ENCODE results near the gene KRT27.
"Not testable (repeated sequence)": the region's sequence is repeated elsewhere in the genome, so short reads cannot be mapped to it uniquely, and the experiment has no call there.

The KRT27 gene

GRCh38 chr17:40750391-40750790, 32.0 kb downstream of the KRT27 start:
- no peak for DNase-seq

GRCh38 chr17:40748666-40749065, 33.7 kb downstream of the KRT27 start:
- DNase-seq = not testable (repeated sequence)

- DNase-seq = no peak
Measured at GRCh38 chr17:40738553-40738952, 43.8 kb downstream of the KRT27 start.

- DNase-seq = no peak
Measured at GRCh38 chr17:40735016-40735415, 47.3 kb downstream of the KRT27 start.

DNA sequence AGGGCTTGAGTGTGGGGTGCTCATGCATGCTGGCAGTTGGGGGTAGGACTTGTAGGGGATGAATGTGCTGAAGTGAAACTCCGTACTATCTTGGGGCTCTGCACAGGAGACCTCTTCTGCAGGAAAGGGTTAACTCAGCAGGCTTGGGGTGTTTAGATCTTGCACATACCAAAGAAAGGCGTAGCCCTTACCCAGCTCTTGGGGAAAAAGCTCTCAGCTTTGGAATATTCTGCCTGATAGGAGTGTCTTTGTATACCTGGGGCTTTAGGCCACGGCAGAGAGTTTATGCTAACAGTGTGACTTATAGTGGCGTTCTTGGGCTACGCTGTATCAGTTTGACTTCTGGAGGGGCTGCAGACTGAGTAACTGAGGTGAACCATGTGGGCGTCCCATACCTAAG, 48.3 kb downstream of the KRT27 start:
- no peak for DNase-seq

GRCh38 chr17:40730970-40731369, 51.4 kb downstream of the KRT27 start:
- DNase-seq = no peak

GRCh38 chr17:40727447-40728231, 54.7 kb downstream of the KRT27 start:
- no peak for DNase-seq

- no peak for DNase-seq
Measured at GRCh38 chr17:40726919-40727318, 55.4 kb downstream of the KRT27 start.

Data from NCI-H82 (cell line).